Endothelial cell (in vitro differentiated cells): ENCODE results near the gene SIRPB2. TPM values are rescaled to one million over a fixed set of nuclear protein-coding genes. Genes with fewer than 3 reads are reported as not detected.

Source experiments
- DNase-seq: peaks from one replicate; pipeline ENCODE4 v3.0.0; 2021; ENCODE audit warnings: low spot score
- H3K27ac Mint-ChIP-seq: one replicate; pipeline ENCODE4 v1.8.0; 2021; ENCODE audit warnings: mixed read lengths, inconsistent platforms; ENCODE audit not compliant: unreplicated experiment
- H3K27me3 Mint-ChIP-seq: one replicate; pipeline ENCODE4 v1.8.0; 2021; ENCODE audit warnings: mild to moderate bottlenecking, moderate library complexity, mixed read lengths, inconsistent platforms; ENCODE audit not compliant: unreplicated experiment
- H3K36me3 Mint-ChIP-seq: one replicate; pipeline ENCODE4 v1.8.0; 2021; ENCODE audit warnings: mild to moderate bottlenecking, low read depth, mixed read lengths, inconsistent platforms; ENCODE audit not compliant: unreplicated experiment
- H3K4me1 Mint-ChIP-seq: one replicate; pipeline ENCODE4 v1.8.0; 2021; ENCODE audit warnings: mild to moderate bottlenecking, mixed read lengths, inconsistent platforms; ENCODE audit not compliant: unreplicated experiment
- H3K4me3 Mint-ChIP-seq: one replicate; pipeline ENCODE4 v1.8.0; 2021; ENCODE audit warnings: mild to moderate bottlenecking, mixed read lengths, inconsistent platforms; ENCODE audit not compliant: unreplicated experiment
- H3K9me3 Mint-ChIP-seq: one replicate; pipeline ENCODE4 v1.8.0; 2021; ENCODE audit warnings: mixed read lengths, inconsistent platforms; ENCODE audit not compliant: unreplicated experiment
- total RNA-seq: library from RNA; stranded (reverse); fragmentation: NEBNext Ultra II Directional; extraction: Animal tissue kit (Norgen Biotek cat#: 25700); gene quantifications from one replicate; pipeline ENCODE4 v1.2.1, GENCODE V29; 2021; ENCODE audit not compliant: unreplicated experiment
- TF ChIP-seq, protein P1 (sequence below): fragments of 200-600 bp; sonication (generic); IDR thresholded peaks from one replicate; pipeline ENCODE4 v1.5.0; 2021; ENCODE audit warnings: antibody characterized with exemption; ENCODE audit not compliant: unreplicated experiment

SIRPB2 gene
- total RNA-seq, 1 donor from 2014 or later, result 41.5 TPM

- Mint-ChIP-seq H3K36me3 (peaks cover 59% of the 10 kb centered on the region), H3K4me1 (peaks cover 35% of the 10 kb centered on the region), H3K4me3 (peak overlapping the region; percentile 24), H3K9me3 (no peaks in the 10 kb centered on the region), H3K27me3 (peaks cover 4% of the 10 kb centered on the region), H3K27ac (no peak overlapping the region)
- no peak for DNase-seq
- TF ChIP-seq, protein P1, sequence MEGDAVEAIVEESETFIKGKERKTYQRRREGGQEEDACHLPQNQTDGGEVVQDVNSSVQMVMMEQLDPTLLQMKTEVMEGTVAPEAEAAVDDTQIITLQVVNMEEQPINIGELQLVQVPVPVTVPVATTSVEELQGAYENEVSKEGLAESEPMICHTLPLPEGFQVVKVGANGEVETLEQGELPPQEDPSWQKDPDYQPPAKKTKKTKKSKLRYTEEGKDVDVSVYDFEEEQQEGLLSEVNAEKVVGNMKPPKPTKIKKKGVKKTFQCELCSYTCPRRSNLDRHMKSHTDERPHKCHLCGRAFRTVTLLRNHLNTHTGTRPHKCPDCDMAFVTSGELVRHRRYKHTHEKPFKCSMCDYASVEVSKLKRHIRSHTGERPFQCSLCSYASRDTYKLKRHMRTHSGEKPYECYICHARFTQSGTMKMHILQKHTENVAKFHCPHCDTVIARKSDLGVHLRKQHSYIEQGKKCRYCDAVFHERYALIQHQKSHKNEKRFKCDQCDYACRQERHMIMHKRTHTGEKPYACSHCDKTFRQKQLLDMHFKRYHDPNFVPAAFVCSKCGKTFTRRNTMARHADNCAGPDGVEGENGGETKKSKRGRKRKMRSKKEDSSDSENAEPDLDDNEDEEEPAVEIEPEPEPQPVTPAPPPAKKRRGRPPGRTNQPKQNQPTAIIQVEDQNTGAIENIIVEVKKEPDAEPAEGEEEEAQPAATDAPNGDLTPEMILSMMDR, result no peak
These were observed 12.7 kb downstream of the SIRPB2 start for GRCh38 chr20:1478566-1478965.

DNA sequence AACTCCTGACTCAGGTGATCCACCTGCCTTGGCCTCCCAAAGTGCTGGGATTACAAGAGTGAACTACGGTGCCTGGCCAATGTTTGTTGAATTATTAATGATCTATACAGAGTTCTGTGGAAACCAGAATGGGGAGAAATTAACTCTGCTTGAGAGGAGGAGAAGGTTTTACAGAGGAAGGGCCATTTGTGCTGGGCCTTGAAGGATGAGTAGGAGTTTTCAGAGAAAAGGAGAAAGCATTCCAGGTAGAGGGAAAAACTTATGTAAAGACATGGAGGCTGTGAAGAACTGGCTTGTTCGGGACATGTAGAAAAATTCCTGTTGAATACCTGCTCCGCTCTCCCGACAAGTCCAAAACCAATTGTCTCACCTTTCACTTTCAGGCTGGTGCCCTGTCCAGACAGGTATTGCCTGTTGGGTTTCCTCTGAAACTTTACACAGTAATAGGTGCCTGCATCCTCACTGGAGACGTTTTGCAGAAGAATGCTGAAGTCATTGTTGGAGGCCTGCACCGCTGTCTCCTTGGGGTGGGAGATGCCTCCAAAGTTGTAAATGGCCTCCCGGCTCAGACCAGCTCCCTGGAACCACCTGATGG lies 13.2 kb downstream of the SIRPB2 start:
- peaks cover 65% of the 10 kb centered on the region for H3K36me3 Mint-ChIP-seq
- no peak overlapping the region for H3K27ac Mint-ChIP-seq
- H3K4me3 Mint-ChIP-seq, result peak overlapping the region; percentile 17
- peaks cover 7% of the 10 kb centered on the region for H3K27me3 Mint-ChIP-seq
- H3K4me1 Mint-ChIP-seq, result peaks cover 41% of the 10 kb centered on the region
- H3K9me3 Mint-ChIP-seq, result no peaks in the 10 kb centered on the region
- TF ChIP-seq, protein P1, result no peak
- no peak for DNase-seq

- H3K9me3 Mint-ChIP-seq, result no peaks in the 10 kb centered on the region
- DNase-seq, result no peak
- H3K27ac Mint-ChIP-seq, result no peak overlapping the region
- TF ChIP-seq, protein P1, result no peak
- peaks cover 40% of the 10 kb centered on the region for H3K4me1 Mint-ChIP-seq
- peak overlapping the region; percentile 65 for H3K4me3 Mint-ChIP-seq
- peaks cover 10% of the 10 kb centered on the region for H3K27me3 Mint-ChIP-seq
- H3K36me3 Mint-ChIP-seq, result peaks cover 68% of the 10 kb centered on the region
These were observed 16.2 kb downstream of the SIRPB2 start for GRCh38 chr20:1474817-1475603.

DNA sequence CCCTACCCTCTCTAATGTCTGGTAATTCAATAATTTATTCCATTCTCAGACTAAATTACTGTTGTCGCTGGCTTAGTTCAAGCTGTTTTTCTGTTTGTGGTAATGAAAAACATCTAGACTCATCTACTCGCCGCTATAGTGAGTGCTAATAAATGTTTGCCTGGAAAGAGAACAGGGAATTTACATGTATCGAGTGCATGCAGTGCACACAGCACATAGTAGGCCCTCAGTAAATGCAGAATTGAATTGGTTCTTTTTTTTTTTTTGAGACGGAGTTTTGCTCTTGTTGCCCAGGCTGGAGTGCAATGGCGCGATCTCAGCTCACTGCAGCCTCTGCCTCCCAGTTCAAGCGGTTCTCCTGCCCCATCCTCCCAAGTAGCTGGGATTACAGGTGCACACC lies 16.9 kb downstream of the SIRPB2 start:
- TF ChIP-seq, protein P1, result no peak
- Mint-ChIP-seq H3K36me3 (peaks cover 66% of the 10 kb centered on the region), H3K4me1 (peaks cover 38% of the 10 kb centered on the region), H3K9me3 (no peaks in the 10 kb centered on the region), H3K27ac (no peak overlapping the region), H3K4me3 (no peak overlapping the region), H3K27me3 (peaks cover 11% of the 10 kb centered on the region)
- no peak for DNase-seq
